Urothelium cell line (cell line): ENCODE results near the gene NBEA.

Source experiments
- DNase-seq: peaks from one replicate; pipeline ENCODE4 v3.0.0; 2011; ENCODE audit warnings: low spot score, mixed read lengths
- FAIRE-seq: peaks from 2 replicates; lab custom pipeline; 2011; peaks lifted over from hg19 to GRCh38; lab: Jason Lieb, UNC

Gene NBEA

DNA sequence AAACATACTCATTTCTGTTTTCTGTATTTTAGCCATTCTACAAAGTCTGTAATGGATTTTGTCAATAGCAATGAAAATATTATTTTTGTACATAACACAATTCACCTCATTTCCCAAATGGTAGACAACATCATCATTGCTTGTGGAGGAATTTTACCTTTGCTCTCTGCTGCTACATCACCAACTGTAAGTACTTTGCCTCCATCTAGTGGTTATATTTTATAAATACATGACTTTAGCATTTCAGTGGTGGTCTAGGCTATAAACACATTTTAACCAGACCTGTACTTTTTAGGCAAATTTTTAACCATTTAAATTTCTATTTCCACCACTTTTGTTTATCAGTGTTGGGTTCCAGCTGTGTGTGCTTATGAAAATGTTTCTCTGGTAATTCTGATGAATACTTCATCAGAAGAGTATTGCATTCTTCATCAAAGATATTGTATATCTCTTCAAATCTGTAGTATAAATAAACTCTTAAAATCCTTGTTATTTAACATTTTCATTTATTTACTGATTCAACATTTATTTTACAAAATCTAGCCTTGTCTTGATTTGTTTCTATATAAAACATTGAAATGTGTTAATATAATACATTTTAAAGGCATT lies 222.4 kb downstream of the NBEA start:
- FAIRE-seq = no peak
- peak; percentile 4 for DNase-seq

DNA sequence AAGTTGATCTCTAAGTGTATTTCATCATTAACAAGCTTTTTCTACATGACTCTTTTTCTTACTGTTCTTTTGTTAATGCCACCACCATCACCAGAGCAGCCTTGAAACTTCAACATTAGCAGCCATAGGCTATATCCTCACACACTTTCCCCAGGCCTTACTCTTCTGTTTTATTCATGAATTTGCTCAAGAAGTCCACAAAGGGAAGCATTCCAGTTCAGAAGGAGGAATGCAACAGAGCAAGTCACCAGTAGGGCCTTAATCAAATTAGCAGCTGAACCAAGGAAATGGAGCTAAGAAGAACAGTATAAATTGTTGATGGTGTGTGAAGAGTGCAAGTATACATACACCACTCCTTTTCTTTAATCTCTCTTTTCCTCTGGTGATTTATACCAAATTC lies 223.1 kb downstream of the NBEA start:
- FAIRE-seq = no peak
- DNase-seq = no peak

DNA sequence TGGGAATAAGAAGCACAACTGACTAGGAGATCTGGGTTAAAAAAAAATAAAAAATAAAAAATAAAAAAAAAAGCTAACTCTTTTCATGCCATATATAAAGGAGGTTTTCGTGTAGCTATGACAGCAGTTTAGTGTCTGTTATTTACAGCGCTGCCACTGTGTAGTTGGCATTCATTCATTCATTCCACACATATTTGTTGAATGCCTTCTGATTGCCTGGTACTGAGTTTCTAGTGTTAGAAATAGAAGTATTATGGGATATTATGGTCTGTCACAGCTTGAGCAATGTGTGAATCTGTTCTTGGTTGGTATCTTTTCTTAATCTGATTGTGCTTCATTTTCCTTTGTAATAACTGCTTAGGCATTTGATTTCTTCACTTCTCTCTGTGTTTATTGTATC lies 237.4 kb downstream of the NBEA start:
- FAIRE-seq = no peak
- DNase-seq = peak; percentile 2

DNA sequence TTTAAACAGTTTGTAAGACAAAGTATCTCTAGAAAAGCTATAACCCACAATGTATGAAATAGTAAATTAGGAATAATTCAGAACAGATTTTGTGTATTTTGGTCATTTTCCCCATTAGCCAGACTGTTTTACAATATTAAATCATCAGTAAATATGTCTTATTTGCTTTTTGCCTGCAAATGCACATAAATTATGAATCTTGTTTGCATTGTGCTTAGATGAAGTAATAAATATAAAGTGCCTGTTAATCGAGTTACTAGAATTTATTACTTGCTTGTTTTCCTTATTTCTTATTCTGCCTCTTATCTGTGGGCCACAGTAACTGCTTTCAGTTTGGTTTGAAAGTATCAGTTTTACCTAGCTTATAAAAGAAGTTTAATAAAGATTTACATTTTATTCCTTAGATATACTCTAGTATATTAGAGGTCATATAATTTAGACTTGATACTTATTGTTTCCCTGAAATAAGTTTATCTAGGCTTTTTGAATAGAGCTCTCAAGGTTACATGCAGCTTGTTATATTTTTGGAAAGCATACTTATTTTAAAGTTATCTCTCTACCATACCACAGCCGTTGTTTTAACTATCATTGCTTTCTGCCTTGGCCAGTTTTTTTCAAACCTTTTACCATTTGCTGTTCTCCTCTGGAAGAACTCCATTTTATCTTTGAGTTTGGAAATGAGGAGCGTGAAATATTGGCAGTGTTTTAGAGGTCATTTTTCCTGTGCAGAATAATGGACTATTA lies 238.0 kb downstream of the NBEA start:
- no peak for DNase-seq
- no peak for FAIRE-seq

GRCh38 chr13:35190241-35190640 lies 248.2 kb downstream of the NBEA start:
- DNase-seq (no peak), FAIRE-seq (no peak)

- no peak for FAIRE-seq
- no peak for DNase-seq
Observed at GRCh38 chr13:35191883-35192282, 249.8 kb downstream of the NBEA start.

- no peak for FAIRE-seq
Observed at GRCh38 chr13:35198613-35199200, 256.6 kb downstream of the NBEA start.

DNA sequence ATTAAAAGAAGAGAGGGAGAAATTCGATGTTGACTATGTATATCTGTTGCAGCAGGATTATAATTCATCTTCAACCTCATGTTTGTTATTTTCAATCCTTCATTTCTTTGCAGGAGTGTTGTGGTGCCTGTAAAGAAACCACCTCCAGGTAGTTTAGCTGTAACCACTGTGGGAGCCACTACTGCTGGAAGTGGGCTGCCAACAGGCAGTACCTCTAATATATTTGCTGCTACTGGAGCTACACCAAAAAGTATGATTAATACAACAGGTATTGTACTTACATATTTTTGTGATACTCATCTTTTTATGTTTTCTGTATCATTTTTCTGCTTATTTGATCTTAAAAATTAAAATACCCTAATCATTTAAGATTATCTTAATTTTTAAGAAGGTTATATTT lies 266.5 kb downstream of the NBEA start:
- FAIRE-seq (no peak), DNase-seq (peak; percentile 1)

More at GRCh38 chr13:35198613-35199200, 256.6 kb downstream of the NBEA start:
- DNase-seq = no peak

GRCh38 chr13:35210261-35210660 lies 268.2 kb downstream of the NBEA start:
- FAIRE-seq (no peak), DNase-seq (no peak)

DNA sequence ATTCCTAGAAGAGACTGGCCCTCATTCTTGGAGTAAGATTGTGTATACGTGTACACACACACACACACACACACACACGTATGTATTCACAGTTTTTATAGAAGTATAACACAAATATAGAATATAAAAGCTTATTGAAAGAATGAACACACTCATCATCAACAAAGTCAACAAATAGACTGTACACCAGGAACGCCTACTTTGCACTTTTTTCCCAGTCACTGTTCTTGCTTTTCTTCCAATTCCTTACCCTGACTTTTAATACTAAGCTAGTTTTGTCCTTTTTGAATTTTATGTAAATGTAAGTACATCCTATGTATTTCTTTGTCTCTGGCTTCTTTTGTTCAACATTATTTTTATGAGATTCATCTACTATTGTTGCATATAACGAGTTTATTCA lies 269.9 kb downstream of the NBEA start:
- no peak for FAIRE-seq

DNA sequence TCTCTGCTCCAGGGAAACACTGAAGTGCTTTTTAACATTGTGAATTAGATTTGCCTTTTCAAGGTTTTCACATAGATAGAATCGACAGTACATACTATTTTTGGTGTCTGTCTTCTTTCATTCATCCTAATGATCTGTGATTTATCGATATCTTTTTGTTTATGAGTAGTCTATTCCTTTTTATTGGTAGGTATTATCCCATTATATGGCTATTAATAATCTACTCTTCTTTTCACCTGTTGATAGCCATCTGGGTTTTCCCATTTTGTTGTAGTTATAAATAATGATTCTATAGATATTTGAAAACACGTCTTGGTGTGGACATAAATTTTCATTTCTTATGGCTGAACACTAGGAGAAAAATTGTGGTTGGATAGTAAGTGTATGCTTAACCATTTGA lies 271.8 kb downstream of the NBEA start:
- no peak for DNase-seq
- FAIRE-seq = no peak

More for the DNA sequence above, 269.9 kb downstream of the NBEA start:
- DNase-seq = no peak

DNA sequence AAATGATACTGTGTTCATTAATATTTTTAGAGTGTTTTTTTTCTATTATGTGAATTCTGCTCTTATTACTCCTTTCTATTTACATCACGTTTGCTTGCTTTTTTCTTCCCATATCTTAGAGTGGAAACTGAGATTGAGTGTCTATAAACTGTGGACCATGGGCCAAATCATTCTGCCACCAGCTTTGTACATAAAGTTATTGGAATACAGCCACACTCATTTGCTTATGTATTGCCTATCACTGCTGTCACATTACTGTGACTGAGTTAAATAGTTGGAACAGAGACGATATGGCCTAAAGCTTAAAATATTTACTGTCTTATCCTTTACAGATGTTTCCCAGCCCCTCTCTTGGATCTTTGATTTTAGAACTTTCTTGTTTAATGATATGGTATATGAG lies 274.1 kb downstream of the NBEA start:
- FAIRE-seq = no peak
- DNase-seq = no peak

DNA sequence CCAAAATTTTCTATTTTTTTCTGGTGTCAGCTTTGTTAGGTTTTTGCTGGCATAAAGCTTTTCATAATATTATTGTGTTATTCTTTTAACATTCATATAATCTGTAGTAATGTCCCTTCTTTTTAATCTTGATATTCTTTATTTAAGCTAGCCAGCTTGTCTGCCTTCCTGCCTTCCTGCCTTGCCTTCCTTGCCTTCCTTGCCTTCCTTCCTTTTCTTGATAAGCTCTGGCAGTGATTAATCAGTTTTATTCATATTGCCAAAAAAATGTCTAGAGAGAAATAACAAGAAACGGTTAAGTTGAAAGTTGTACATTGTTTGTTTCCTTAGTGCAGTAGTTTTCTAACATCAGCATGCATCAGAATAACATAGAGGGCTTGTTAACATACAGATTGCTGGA lies 277.0 kb downstream of the NBEA start:
- FAIRE-seq (no peak), DNase-seq (no peak)

GRCh38 chr13:35225159-35225558 lies 283.1 kb downstream of the NBEA start:
- DNase-seq (no peak), FAIRE-seq (no peak)

GRCh38 chr13:35225582-35225981 lies 283.5 kb downstream of the NBEA start:
- DNase-seq (no peak), FAIRE-seq (no peak)

DNA sequence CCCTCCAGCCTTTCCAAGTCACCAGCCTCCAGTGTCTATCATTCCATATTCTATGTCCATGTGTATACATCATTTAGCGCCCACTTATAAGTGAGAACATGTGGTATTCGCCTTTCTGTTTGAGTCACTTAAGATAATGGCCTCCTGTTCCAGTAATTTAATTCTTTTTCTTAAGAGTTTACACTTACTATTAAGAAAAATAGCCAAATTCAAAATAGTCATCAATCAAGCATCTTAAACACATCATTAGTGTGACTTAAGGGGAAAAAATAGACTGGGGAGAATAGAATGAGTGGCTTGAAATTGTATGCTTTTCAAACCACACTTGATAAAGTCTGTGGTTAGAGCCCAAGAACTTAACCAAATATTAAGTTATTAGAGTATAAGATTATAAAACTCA lies 286.5 kb downstream of the NBEA start:
- no peak for FAIRE-seq

DNA sequence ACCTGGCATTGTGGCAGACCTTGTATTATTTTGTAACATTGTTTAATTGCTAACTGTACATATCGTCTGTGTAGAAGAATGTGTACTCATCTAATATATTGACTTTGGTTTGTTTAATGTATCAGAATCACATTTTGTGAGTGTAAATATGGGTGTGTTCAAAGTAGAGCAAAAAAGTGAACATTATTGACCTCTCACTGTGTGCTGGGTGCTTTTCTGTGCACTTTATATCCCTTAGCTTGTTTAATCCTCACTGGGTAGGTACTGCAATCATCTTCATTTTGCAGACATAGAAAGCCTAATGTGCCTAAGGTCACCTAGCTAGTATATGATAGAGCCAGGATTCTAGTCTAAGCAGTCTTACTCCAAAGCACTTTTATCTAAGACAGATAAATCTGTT lies 289.4 kb downstream of the NBEA start:
- DNase-seq (no peak), FAIRE-seq (no peak)

More for the DNA sequence above, 286.5 kb downstream of the NBEA start:
- DNase-seq = no peak

DNA sequence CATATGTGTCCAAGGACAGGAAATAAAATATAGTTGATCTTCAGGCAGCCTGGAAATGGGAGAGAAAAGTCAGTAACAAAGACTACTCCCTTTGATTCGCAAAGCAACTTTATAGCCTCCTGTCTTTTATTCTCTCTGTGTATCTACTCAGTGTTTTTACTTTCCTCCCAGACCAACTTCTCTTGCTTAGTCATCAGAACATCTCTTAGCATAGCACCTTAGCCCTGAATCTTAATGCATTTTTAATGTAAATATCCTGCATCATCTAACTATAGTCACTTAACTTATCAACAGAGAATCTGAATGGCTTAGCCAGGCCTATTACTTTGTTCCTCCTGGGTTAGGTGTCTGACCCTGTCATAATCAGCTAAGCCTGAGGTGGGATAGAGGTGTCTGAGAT lies 296.2 kb downstream of the NBEA start:
- DNase-seq (no peak), FAIRE-seq (no peak)

DNA sequence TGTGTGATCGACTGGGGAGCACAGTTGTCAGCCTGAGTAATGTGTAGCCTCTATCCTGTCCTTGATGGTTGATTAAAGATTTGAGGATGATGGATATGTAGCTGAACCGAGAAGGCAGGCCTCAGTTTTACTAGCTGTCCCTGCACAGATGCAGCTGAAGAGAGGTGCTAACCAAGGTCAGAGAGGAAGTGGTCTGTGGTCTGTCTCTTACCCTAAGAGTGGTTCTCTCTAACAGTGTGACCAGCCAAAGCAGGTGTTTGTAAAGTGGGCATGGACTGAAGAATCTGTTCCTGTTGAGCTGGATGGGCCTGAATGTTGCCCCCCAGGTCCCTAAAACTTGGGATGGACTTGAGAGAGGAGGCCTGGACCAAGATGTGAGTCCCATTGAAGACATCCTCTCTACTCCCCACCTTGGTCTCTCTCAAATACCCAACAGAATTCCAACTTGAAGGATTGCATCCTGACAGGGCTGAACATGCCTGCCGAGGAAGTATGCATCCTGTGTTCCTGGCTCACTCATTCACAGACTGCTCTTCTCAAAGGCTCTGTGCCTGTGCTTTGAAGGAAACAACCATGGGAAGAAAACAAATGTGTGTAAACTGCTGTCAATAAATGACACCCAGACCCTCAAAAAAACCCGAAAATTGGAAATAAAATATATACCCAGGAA lies 310.6 kb downstream of the NBEA start:
- no peak for DNase-seq
- no peak for FAIRE-seq

- FAIRE-seq = no peak
- no peak for DNase-seq
Observed at GRCh38 chr13:35255241-35255640, 313.2 kb downstream of the NBEA start.

DNA sequence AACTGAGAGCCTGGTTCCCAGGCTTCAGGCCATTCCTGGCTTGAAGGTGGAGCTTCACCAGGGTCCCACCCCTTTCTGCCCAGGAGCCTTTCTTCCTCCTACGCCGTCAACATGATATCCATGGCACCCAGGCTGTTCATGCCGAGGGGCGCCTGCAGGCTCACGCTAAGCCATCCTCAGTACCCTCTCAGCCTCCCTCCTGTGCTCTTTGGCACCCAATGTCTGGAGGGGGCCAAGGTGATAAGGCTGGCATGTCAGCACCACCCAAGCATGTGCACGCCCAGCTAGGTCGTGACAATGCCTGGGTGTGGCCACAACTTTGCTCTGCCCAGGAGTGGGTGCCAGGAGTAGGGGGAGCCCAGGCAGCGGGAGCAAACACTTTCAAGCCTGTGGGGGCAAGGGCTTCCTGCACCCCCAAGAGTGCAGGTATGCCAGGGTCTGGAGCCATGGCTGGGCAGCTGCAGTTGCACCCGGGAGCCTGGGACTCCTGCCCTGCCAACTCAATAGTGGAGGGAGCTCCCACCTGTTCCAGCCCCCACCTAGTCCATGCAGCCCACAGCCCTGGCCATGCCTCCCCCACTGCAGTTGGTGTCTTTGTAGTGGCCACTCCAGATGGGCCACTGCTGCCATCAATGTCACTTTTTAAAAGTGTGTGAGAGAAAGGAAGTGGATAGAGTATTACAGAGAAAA lies 314.5 kb downstream of the NBEA start:
- no peak for FAIRE-seq
- no peak for DNase-seq
